KBM-7 (cell line): Measurements from ENCODE around the gene INSL3.
A peak's percentile ranks its signal among the peaks of the same experiment; 100 is the strongest.

ENCODE experiments used
- DNase-seq: peaks from one replicate; pipeline ENCODE4 v3.0.0-alpha.2; 2015
- in situ Hi-C: fragments of 300-500 bp; cut with MboI; formaldehyde crosslinking; loops from 2 replicates; pipeline ENCODE4 v1.14.3; 2020; ENCODE audit warnings: low sequenced_read_pairs, low pct_unique_long_range_greater_than_20kb, mixed read lengths

Gene INSL3

GRCh38 chr19:17766543-17767131 is 54.7 kb downstream of the INSL3 start:
- in situ Hi-C loops, result no loop called here
- DNase-seq, result peak; percentile 89
